Measurements from ENCODE around the gene GLG1.
"Not testable (repeated sequence)": the region's sequence is repeated elsewhere in the genome, so short reads cannot be mapped to it uniquely, and the experiment has no call there.

The GLG1 gene

GRCh38 chr16:74438492-74438979, 168.4 kb downstream of the GLG1 start:
- TF ChIP-seq CTCF (IDR thresholded peaks at IDR 0.05; ENCODE audit: extremely low read depth, insufficient read depth, missing control alignments), result no peak
- no peak for DNase-seq (ENCODE audit: low spot score)
- in situ Hi-C loops (cut with MboI; ENCODE audit: low pct_unique_long_range_greater_than_20kb, low sequenced_read_pairs, unreplicated experiment), result no loop called here

DNA sequence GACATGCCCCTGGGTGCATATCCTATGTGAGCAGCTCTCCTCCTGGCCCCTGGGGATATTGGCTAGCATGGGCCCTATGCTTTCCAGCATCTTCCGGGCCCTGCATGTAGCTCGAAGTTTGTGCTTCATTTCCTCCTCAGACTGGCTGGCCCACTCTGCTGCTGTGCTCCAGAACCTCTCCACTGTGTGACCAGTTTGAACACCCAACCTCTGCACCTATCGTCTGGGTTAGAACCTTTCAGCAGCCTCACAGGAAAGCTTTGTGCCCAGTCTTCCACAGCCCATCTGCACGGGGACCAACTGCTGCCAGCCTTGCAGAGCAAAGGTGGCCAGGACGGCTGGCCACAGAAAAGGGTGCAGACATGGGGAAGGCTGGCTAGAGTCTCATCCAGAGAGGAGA, 175.4 kb downstream of the GLG1 start:
- no peak for TF ChIP-seq CTCF (IDR thresholded peaks at IDR 0.05; ENCODE audit: extremely low read depth, insufficient read depth, missing control alignments)
- no peak for DNase-seq (ENCODE audit: low spot score)
- in situ Hi-C loops (cut with MboI; ENCODE audit: low pct_unique_long_range_greater_than_20kb, low sequenced_read_pairs, unreplicated experiment), result no loop called here

DNA sequence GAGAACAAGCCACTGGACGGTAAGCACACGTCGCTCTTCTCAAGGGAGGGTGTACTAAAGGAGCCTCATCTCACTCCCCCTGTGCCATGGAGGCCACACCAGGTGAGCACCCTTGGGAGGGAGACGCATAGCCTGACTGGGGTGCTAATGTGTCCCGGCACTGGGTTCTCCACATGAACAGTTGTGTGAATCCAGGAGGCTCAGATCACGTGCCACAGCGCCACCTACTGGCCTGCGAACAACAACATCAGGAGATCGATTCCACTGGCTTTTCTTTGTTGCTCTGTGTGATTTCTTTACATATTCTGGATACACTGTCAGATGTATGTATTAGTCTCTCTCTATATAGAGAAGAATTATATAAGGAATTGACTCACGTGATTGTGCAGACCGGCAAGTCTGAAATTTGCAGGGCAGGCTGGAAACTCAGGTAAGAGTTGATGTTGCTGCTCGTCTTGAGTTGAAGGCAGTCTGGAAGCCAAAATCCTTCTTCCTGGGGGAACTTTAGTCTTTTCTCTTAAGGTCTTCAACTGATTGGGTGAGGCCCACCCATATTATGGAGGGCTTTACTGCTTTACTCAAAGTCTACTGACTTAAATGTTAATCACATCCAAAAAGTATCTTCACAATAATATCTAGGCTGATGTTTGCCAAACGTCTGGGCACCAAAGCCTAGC, 176.7 kb downstream of the GLG1 start:
- in situ Hi-C loops (cut with MboI; ENCODE audit: low pct_unique_long_range_greater_than_20kb, low sequenced_read_pairs, unreplicated experiment); DNase-seq (ENCODE audit: low spot score): not testable (repeated sequence)
- peak; percentile 68 for TF ChIP-seq CTCF (IDR thresholded peaks at IDR 0.05; ENCODE audit: extremely low read depth, insufficient read depth, missing control alignments)

GRCh38 chr16:74428493-74428892, 178.4 kb downstream of the GLG1 start:
- in situ Hi-C loops (cut with MboI; ENCODE audit: low pct_unique_long_range_greater_than_20kb, low sequenced_read_pairs, unreplicated experiment); DNase-seq (ENCODE audit: low spot score): not testable (repeated sequence)

DNA sequence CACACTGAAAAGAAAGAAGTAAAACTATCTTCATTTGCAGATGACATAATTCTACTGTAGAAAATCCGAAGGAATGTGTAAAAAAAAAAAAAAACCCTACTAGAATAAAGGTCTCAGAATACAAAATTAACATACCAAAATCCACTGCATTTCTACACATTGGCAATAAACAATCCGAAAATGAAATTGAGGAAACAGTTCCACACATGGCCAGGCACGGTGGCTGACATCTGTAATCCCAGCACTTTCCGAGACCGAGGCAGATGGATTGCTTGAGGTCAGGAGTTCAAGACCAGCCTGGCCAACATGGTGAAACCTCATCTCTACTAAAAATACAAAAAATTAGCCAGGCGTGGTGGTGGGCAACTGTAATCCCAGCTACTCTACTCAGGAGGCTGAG, 181.2 kb downstream of the GLG1 start:
- in situ Hi-C loops (cut with MboI; ENCODE audit: low pct_unique_long_range_greater_than_20kb, low sequenced_read_pairs, unreplicated experiment); DNase-seq (ENCODE audit: low spot score): not testable (repeated sequence)

DNA sequence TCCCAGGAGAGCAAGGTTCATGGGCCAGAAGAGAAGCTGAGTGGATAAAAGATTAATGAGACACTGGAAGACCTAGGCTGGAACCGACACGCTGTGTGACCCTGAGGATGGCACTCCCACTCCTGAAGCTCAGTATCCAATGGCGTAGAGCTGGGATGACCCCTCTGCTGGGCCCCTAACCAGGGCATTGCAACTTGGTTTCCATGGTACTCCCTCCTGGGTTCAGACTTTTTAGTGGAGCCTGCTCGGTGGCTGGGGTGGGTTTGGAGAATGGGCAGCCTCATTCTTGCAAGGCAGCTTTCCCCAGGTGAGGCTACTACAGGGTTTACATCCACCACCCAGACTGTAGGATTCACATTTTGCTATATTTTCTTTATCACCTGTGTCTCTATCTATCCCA, 183.2 kb downstream of the GLG1 start:
- in situ Hi-C loops (cut with MboI; ENCODE audit: low pct_unique_long_range_greater_than_20kb, low sequenced_read_pairs, unreplicated experiment); DNase-seq (ENCODE audit: low spot score): not testable (repeated sequence)

- in situ Hi-C loops (cut with MboI; ENCODE audit: low pct_unique_long_range_greater_than_20kb, low sequenced_read_pairs, unreplicated experiment), result not testable (repeated sequence)
Observed at GRCh38 chr16:74422086-74422485, 184.8 kb downstream of the GLG1 start.

GRCh38 chr16:74421482-74421785, 185.5 kb downstream of the GLG1 start:
- in situ Hi-C loops (cut with MboI; ENCODE audit: low pct_unique_long_range_greater_than_20kb, low sequenced_read_pairs, unreplicated experiment); DNase-seq (ENCODE audit: low spot score): not testable (repeated sequence)

More at GRCh38 chr16:74422086-74422485, 184.8 kb downstream of the GLG1 start:
- DNase-seq (ENCODE audit: low spot score), result not testable (repeated sequence)

GRCh38 chr16:74420612-74421481, 186.1 kb downstream of the GLG1 start, which contains the start of gene CLEC18B:
Gene CLEC18B, minus strand, starts transcription at chr16:74421478. Its CDS starts 208 bp downstream, at chr16:74421270.
- DNase-seq (ENCODE audit: low spot score); in situ Hi-C loops (cut with MboI; ENCODE audit: low pct_unique_long_range_greater_than_20kb, low sequenced_read_pairs, unreplicated experiment): not testable (repeated sequence)

GRCh38 chr16:74419811-74420210, 187.1 kb downstream of the GLG1 start:
- DNase-seq (ENCODE audit: low spot score); in situ Hi-C loops (cut with MboI; ENCODE audit: low pct_unique_long_range_greater_than_20kb, low sequenced_read_pairs, unreplicated experiment): not testable (repeated sequence)

DNA sequence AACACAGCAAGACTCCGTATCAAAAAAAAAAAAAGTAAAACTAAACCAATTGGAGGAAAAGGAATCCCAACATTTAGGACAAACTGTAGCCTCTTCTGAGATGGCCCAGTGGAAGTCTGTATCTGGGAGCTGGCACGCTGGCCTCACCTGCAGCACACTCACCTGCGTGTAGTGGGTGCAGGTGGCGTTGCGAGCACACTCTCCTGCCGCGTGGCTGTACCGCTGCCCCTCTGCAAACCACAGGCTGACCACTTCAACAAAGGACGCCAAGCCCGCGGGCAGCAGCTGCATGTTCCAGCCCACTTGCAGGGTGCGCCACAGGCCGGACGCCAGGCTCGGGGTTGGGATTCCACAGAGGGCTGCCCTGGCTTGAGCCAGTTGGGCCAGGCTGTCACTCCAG, 189.0 kb downstream of the GLG1 start:
- DNase-seq (ENCODE audit: low spot score); in situ Hi-C loops (cut with MboI; ENCODE audit: low pct_unique_long_range_greater_than_20kb, low sequenced_read_pairs, unreplicated experiment): not testable (repeated sequence)

GRCh38 chr16:74413920-74414319, 193.0 kb downstream of the GLG1 start:
- in situ Hi-C loops (cut with MboI; ENCODE audit: low pct_unique_long_range_greater_than_20kb, low sequenced_read_pairs, unreplicated experiment), result not testable (repeated sequence)

GRCh38 chr16:74413485-74413884, 193.4 kb downstream of the GLG1 start:
- in situ Hi-C loops (cut with MboI; ENCODE audit: low pct_unique_long_range_greater_than_20kb, low sequenced_read_pairs, unreplicated experiment); DNase-seq (ENCODE audit: low spot score): not testable (repeated sequence)

More at GRCh38 chr16:74413920-74414319, 193.0 kb downstream of the GLG1 start:
- DNase-seq (ENCODE audit: low spot score), result not testable (repeated sequence)

- in situ Hi-C loops (cut with MboI; ENCODE audit: low pct_unique_long_range_greater_than_20kb, low sequenced_read_pairs, unreplicated experiment); DNase-seq (ENCODE audit: low spot score): not testable (repeated sequence)
Observed at GRCh38 chr16:74412775-74413390, 194.0 kb downstream of the GLG1 start.

Measured in GM13977 (cell line).